ENCODE results near the gene LSG1. TPM values are rescaled to one million over a fixed set of nuclear protein-coding genes. Genes with fewer than 3 reads are reported as not detected.
A peak's percentile ranks its signal among the peaks of the same experiment; 100 is the strongest.

The LSG1 gene
- total RNA-seq, 1 donor from 2014 or later, result 45.5 TPM

DNA sequence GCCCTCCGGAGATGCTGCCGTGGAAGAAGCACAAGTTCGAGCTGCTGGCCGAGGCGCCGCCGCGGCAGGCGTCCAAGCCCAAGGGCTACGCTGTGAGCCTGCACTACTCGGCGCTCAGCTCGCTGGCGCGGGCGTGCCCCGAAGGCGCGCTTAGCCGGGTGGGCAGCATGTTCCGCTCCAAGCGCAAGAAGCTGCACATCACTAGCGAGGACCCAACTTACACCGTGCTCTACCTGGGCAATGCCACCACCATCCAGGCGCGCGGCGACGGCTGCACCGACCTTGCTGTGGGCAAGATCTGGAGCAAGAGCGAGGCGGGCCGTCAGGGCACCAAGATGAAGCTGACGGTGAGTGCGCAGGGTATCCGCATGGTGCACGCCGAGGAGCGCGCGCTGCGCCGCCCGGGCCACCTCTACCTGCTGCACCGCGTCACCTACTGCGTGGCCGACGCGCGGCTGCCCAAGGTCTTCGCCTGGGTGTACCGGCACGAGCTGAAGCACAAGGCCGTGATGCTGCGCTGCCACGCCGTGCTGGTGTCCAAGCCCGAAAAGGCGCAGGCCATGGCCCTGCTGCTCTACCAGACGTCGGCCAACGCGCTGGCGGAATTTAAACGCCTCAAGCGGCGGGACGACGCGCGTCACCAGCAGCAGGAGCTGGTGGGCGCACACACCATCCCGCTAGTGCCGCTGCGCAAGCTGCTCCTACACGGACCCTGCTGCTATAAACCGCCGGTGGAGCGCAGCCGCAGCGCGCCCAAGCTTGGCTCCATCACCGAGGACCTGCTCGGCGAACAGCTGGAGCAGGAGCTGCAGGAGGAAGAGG lies 15.0 kb upstream of the LSG1 start:
- H3K27ac Mint-ChIP-seq (ENCODE audit: unreplicated experiment), result peak overlapping the region; percentile 97
- H3K36me3 Mint-ChIP-seq (ENCODE audit: low read depth), result no peaks in the 10 kb centered on the region
- peaks cover 29% of the 10 kb centered on the region for H3K4me1 Mint-ChIP-seq
- peak; percentile 50 for DNase-seq (ENCODE audit: low read depth, low spot score)
- peaks cover 82% of the 10 kb centered on the region for H3K27me3 Mint-ChIP-seq (ENCODE audit: low read depth)
- no peaks in the 10 kb centered on the region for H3K9me3 Mint-ChIP-seq
- H3K4me3 Mint-ChIP-seq, result peak overlapping the region; percentile 93
- no peak for TF ChIP-seq CTCF (conservative IDR thresholded peaks at IDR 0.05)

GRCh38 chr3:194686414-194686815 lies 14.4 kb upstream of the LSG1 start:
- H3K36me3 Mint-ChIP-seq (ENCODE audit: low read depth), result no peaks in the 10 kb centered on the region
- peaks cover 80% of the 10 kb centered on the region for H3K27me3 Mint-ChIP-seq (ENCODE audit: low read depth)
- TF ChIP-seq CTCF (conservative IDR thresholded peaks at IDR 0.05), result no peak
- peaks cover 29% of the 10 kb centered on the region for H3K4me1 Mint-ChIP-seq
- H3K9me3 Mint-ChIP-seq, result no peaks in the 10 kb centered on the region
- peak overlapping the region; percentile 86 for H3K4me3 Mint-ChIP-seq
- DNase-seq (ENCODE audit: low read depth, low spot score), result no peak
- no peak overlapping the region for H3K27ac Mint-ChIP-seq (ENCODE audit: unreplicated experiment)

- H3K36me3 Mint-ChIP-seq (ENCODE audit: low read depth), result no peaks in the 10 kb centered on the region
- H3K27ac Mint-ChIP-seq (ENCODE audit: unreplicated experiment), result no peak within 1 kb of the TSS
- peaks cover 80% of the 10 kb centered on the region for H3K27me3 Mint-ChIP-seq (ENCODE audit: low read depth)
- H3K9me3 Mint-ChIP-seq, result no peaks in the 10 kb centered on the region
- peak; percentile 74 for DNase-seq (ENCODE audit: low read depth, low spot score)
- H3K4me3 Mint-ChIP-seq, result peak within 1 kb of the TSS; percentile 93
- peaks cover 29% of the 10 kb centered on the region for H3K4me1 Mint-ChIP-seq
- TF ChIP-seq CTCF (conservative IDR thresholded peaks at IDR 0.05), result peak; percentile 27
These were observed 13.9 kb upstream of the LSG1 start, which contains the start of gene FAM43A for GRCh38 chr3:194685718-194686413. FAM43A (plus strand) TSS chr3:194685883; CDS start chr3:194686827, 944 bp downstream.

GRCh38 chr3:194685065-194685717 lies 13.2 kb upstream of the LSG1 start:
- Mint-ChIP-seq H3K9me3 (no peaks in the 10 kb centered on the region), H3K27me3 (ENCODE audit: low read depth) (peaks cover 76% of the 10 kb centered on the region), H3K36me3 (ENCODE audit: low read depth) (no peaks in the 10 kb centered on the region), H3K4me3 (peak overlapping the region; percentile 93), H3K27ac (ENCODE audit: unreplicated experiment) (no peak overlapping the region), H3K4me1 (peaks cover 29% of the 10 kb centered on the region)
- no peak for TF ChIP-seq CTCF (conservative IDR thresholded peaks at IDR 0.05)
- DNase-seq (ENCODE audit: low read depth, low spot score), result no peak

- no peaks in the 10 kb centered on the region for H3K36me3 Mint-ChIP-seq (ENCODE audit: low read depth)
- no peak overlapping the region for H3K27ac Mint-ChIP-seq (ENCODE audit: unreplicated experiment)
- no peak for TF ChIP-seq CTCF (conservative IDR thresholded peaks at IDR 0.05)
- no peak for DNase-seq (ENCODE audit: low read depth, low spot score)
- H3K4me1 Mint-ChIP-seq, result peaks cover 17% of the 10 kb centered on the region
- peaks cover 64% of the 10 kb centered on the region for H3K27me3 Mint-ChIP-seq (ENCODE audit: low read depth)
- no peak overlapping the region for H3K4me3 Mint-ChIP-seq
- H3K9me3 Mint-ChIP-seq, result no peaks in the 10 kb centered on the region
These were observed 11.4 kb upstream of the LSG1 start for GRCh38 chr3:194683380-194683779.
